ENCODE measurements around the gene ZNF593.

DNA sequence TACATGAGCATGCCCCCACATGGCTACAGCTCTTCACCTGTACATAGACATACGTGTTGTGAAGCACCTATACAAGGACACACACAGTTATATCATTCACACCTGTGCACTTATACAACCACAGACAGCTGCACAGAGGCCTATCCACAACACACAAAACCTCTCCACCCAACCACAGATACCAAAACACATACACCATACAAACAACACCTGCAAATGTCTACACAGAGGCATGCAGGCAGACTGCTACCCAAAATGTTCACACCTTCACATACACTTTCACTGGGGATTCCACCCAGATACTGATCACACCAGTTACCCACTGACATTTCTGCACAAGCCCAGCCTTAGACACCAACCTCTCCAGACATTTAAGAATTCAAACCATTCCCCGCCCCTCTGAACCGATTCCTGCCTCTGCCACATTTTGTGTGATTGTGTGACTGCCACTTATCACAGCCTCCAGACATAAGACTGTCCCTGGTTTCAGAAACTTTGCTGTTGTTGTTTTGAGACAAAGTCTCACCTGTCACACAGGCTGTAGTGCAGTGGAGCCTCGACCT, 2.9 kb upstream of the ZNF593 start:
- no peak for TF ChIP-seq ZNF841 (CRISPR knock-in tag; IDR thresholded peaks at IDR 0.05; ENCODE audit: borderline replicate concordance)
- TF ChIP-seq GABPB1 (CRISPR knock-in tag; IDR thresholded peaks at IDR 0.05): no peak
- TF ChIP-seq ZNF224 (CRISPR knock-in tag; IDR thresholded peaks at IDR 0.05): no peak
- TF ChIP-seq, protein P1, sequence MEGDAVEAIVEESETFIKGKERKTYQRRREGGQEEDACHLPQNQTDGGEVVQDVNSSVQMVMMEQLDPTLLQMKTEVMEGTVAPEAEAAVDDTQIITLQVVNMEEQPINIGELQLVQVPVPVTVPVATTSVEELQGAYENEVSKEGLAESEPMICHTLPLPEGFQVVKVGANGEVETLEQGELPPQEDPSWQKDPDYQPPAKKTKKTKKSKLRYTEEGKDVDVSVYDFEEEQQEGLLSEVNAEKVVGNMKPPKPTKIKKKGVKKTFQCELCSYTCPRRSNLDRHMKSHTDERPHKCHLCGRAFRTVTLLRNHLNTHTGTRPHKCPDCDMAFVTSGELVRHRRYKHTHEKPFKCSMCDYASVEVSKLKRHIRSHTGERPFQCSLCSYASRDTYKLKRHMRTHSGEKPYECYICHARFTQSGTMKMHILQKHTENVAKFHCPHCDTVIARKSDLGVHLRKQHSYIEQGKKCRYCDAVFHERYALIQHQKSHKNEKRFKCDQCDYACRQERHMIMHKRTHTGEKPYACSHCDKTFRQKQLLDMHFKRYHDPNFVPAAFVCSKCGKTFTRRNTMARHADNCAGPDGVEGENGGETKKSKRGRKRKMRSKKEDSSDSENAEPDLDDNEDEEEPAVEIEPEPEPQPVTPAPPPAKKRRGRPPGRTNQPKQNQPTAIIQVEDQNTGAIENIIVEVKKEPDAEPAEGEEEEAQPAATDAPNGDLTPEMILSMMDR (CRISPR knock-in tag; IDR thresholded peaks at IDR 0.05): no peak
- no peak for TF ChIP-seq RXRA (CRISPR knock-in tag; IDR thresholded peaks at IDR 0.05)
- TF ChIP-seq, protein P2, sequence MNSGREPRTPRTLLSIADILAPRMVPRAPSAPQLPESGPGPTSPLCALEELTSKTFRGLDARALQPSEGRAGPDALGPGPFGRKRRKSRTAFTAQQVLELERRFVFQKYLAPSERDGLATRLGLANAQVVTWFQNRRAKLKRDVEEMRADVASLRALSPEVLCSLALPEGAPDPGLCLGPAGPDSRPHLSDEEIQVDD (CRISPR knock-in tag; IDR thresholded peaks at IDR 0.05; ENCODE audit: borderline replicate concordance): no peak
- no peak for TF ChIP-seq GTF2F1 (IDR thresholded peaks at IDR 0.05; ENCODE audit: low read length)
- TF ChIP-seq POLR2A (IDR thresholded peaks at IDR 0.05; ENCODE audit: insufficient read depth in 1 of 2, low read depth in 2 of 2, low read length in 2 of 2): no peak
- no peak for TF ChIP-seq KLF16 (CRISPR knock-in tag; IDR thresholded peaks at IDR 0.05)
